ENCODE results near the gene PWWP2A.

PWWP2A gene

DNA sequence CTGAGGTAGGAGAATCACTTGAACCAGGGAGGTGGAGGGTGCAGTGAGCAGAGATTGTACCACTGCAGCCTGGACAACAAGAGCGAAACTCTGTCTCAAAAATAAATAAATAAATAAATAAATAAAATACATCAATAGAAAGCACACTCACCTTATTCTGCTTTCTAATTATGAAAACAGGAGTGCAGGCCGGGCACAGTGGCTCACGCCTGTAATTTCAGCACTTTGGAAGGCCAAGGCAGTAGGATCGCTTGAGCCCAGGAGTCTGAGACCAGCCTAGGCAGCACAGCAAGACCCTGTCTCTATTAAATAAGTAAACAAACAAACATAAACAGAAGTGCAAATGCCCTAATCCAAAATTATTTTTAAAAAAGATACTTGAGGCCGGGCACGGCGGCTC is 2.3 kb downstream of the PWWP2A start:
- Histone ChIP-seq H3K9me3 (ENCODE audit: insufficient read depth, low read depth, low read length) (no peaks in the 10 kb centered on the region), H3K4me2 (ENCODE audit: low read depth, low read length, poor library complexity, severe bottlenecking) (peak overlapping the region; percentile 79), H3K27me3 (ENCODE audit: insufficient read depth, low read length, poor library complexity, severe bottlenecking) (no peaks in the 10 kb centered on the region), H4K20me1 (ENCODE audit: insufficient read depth, low read length, poor library complexity, severe bottlenecking) (peaks cover 9% of the 10 kb centered on the region), H3K79me2 (ENCODE audit: insufficient read depth, low read length) (peaks cover 25% of the 10 kb centered on the region), H3K4me3 (ENCODE audit: low read length, poor library complexity, severe bottlenecking) (no peak overlapping the region), H3K9ac (ENCODE audit: low read depth, low read length, poor library complexity, severe bottlenecking) (no peak overlapping the region), H3F3A (ENCODE audit: low read depth) (no peaks in the 10 kb centered on the region), H3K36me3 (ENCODE audit: insufficient read depth, low read length) (peaks cover 3% of the 10 kb centered on the region; the same call in 1 of the 2 replicates), H3K4me1 (ENCODE audit: insufficient read depth, low read length, poor library complexity, severe bottlenecking) (peaks cover 5% of the 10 kb centered on the region), H2AFZ (ENCODE audit: low read length) (no peak overlapping the region), H3K9me2 (replicated peaks; ENCODE audit: low read depth, low read length) (no peaks in the 10 kb centered on the region)
- TF ChIP-seq EZH2phosphoT487 (IDR thresholded peaks at IDR 0.05; ENCODE audit: borderline replicate concordance) (no peak), CTCF (conservative IDR thresholded peaks at IDR 0.05; ENCODE audit: low read length) (no peak)

DNA sequence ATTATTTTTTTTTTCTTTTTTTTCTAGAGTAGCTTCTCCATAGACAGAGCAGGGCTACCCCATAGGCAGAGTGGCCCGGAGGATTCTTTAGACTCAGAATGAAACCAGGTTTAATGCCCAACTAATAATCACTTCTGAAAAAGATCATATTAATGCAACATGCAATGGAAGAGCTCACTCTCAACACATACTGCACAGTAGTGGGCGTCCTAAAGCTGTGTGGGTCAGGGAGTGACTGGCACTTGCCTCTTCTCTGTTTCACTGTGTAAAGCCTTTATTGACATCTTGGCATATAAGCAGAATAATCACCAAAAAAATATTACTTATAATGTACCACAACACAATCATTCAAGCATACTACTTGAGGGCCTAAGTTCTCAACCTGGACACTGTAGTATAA is 11.1 kb downstream of the PWWP2A start:
- Histone ChIP-seq H3K9me2 (replicated peaks; ENCODE audit: low read depth, low read length) (no peaks in the 10 kb centered on the region), H3F3A (ENCODE audit: low read depth) (no peaks in the 10 kb centered on the region), H3K27me3 (ENCODE audit: insufficient read depth, low read length, poor library complexity, severe bottlenecking) (no peaks in the 10 kb centered on the region), H3K4me3 (ENCODE audit: low read length, poor library complexity, severe bottlenecking) (no peak overlapping the region), H3K4me2 (ENCODE audit: low read depth, low read length, poor library complexity, severe bottlenecking) (no peak overlapping the region), H3K9ac (ENCODE audit: low read depth, low read length, poor library complexity, severe bottlenecking) (no peak overlapping the region), H3K9me3 (ENCODE audit: insufficient read depth, low read depth, low read length) (no peaks in the 10 kb centered on the region), H2AFZ (ENCODE audit: low read length) (no peak overlapping the region), H3K36me3 (ENCODE audit: insufficient read depth, low read length) (peaks cover 3% of the 10 kb centered on the region; the same call in 1 of the 2 replicates), H3K4me1 (ENCODE audit: insufficient read depth, low read length, poor library complexity, severe bottlenecking) (no peaks in the 10 kb centered on the region), H3K79me2 (ENCODE audit: insufficient read depth, low read length) (no peaks in the 10 kb centered on the region; the same call in 1 of the 2 replicates), H4K20me1 (ENCODE audit: insufficient read depth, low read length, poor library complexity, severe bottlenecking) (no peaks in the 10 kb centered on the region)
- TF ChIP-seq CTCF (conservative IDR thresholded peaks at IDR 0.05; ENCODE audit: low read length), result no peak
- no peak for TF ChIP-seq EZH2phosphoT487 (IDR thresholded peaks at IDR 0.05; ENCODE audit: borderline replicate concordance)

GRCh38 chr5:160105686-160106360 is 13.4 kb downstream of the PWWP2A start:
- no peaks in the 10 kb centered on the region; the same call in 1 of the 2 replicates for H3K36me3 ChIP-seq (ENCODE audit: insufficient read depth, low read length)
- no peak overlapping the region for H3K9ac ChIP-seq (ENCODE audit: low read depth, low read length, poor library complexity, severe bottlenecking)
- no peak overlapping the region for H3K4me2 ChIP-seq (ENCODE audit: low read depth, low read length, poor library complexity, severe bottlenecking)
- H3F3A ChIP-seq (ENCODE audit: low read depth), result no peaks in the 10 kb centered on the region
- no peaks in the 10 kb centered on the region for H3K9me3 ChIP-seq (ENCODE audit: insufficient read depth, low read depth, low read length)
- no peaks in the 10 kb centered on the region; the same call in 1 of the 2 replicates for H3K79me2 ChIP-seq (ENCODE audit: insufficient read depth, low read length)
- no peaks in the 10 kb centered on the region for H4K20me1 ChIP-seq (ENCODE audit: insufficient read depth, low read length, poor library complexity, severe bottlenecking)
- no peak overlapping the region for H3K4me3 ChIP-seq (ENCODE audit: low read length, poor library complexity, severe bottlenecking)
- no peak overlapping the region for H2AFZ ChIP-seq (ENCODE audit: low read length)
- no peak for TF ChIP-seq EZH2phosphoT487 (IDR thresholded peaks at IDR 0.05; ENCODE audit: borderline replicate concordance)
- no peak for TF ChIP-seq CTCF (conservative IDR thresholded peaks at IDR 0.05; ENCODE audit: low read length)
- H3K9me2 ChIP-seq (replicated peaks; ENCODE audit: low read depth, low read length), result no peaks in the 10 kb centered on the region
- H3K4me1 ChIP-seq (ENCODE audit: insufficient read depth, low read length, poor library complexity, severe bottlenecking), result no peaks in the 10 kb centered on the region
- H3K27me3 ChIP-seq (ENCODE audit: insufficient read depth, low read length, poor library complexity, severe bottlenecking), result no peaks in the 10 kb centered on the region
